Breast epithelium (tissue), 4 donors: ENCODE data around the gene DUSP15. TPM values are rescaled to one million over a fixed set of nuclear protein-coding genes. Genes with fewer than 3 reads are reported as not detected.
A peak's percentile ranks its signal among the peaks of the same experiment; 100 is the strongest.

Source experiments
- DNase-seq, 2 donors: peaks; one replicate each; pipeline ENCODE4 v3.0.0-alpha.2; 2019; ENCODE audit warnings: low spot score in 2 of 2
- H3K27ac ChIP-seq, 2 donors: fragments of 200-600 bp; sonication (generic) in 1 of 2; one replicate each; pipeline ENCODE4 v1.5.1; 2016 to 2019; ENCODE audit warnings: mild to moderate bottlenecking in 1 of 2
- H3K27me3 ChIP-seq, 2 donors: fragments of 200-600 bp; sonication (generic) in 1 of 2; one replicate each; pipeline versions ENCODE4 v1.5.1 to v1.6.0; 2017 to 2019; ENCODE audit warnings: control low read depth in 1 of 2, mild to moderate bottlenecking in 1 of 2
- H3K36me3 ChIP-seq: fragments of 200-600 bp; one replicate; pipeline ENCODE4 v1.5.1; 2019
- H3K4me1 ChIP-seq, 2 donors: fragments of 200-600 bp; sonication (generic); one replicate each; pipeline ENCODE4 v1.5.1; 2016 to 2019; ENCODE audit warnings: control low read depth in 1 of 2
- H3K4me3 ChIP-seq, 3 donors: fragments of 200-600 bp; sonication (generic); 1 replicate in 2 of 3; 2 replicates in 1 of 3; pipeline ENCODE4 v1.5.1; 2016 to 2019; ENCODE audit warnings: mild to moderate bottlenecking in 3 of 3, moderate library complexity in 2 of 3
- H3K9me3 ChIP-seq, 2 donors: fragments of 200-600 bp; sonication (generic) in 1 of 2; one replicate each; pipeline ENCODE4 v1.5.1; 2016 to 2019; ENCODE audit warnings: control low read depth in 1 of 2
- POLR2A ChIP-seq: fragments of 450-650 bp; IDR thresholded peaks from one replicate; pipeline ENCODE4 v1.6.1; 2016; ENCODE audit warnings: antibody characterized with exemption, mild to moderate bottlenecking, moderate library complexity
- POLR2AphosphoS5 ChIP-seq, 3 donors: sonication (generic); formaldehyde crosslinking; IDR thresholded peaks; one replicate each; pipeline ENCODE4 v1.6.1; 2017; ENCODE audit warnings: antibody characterized with exemption in 3 of 3
- intact Hi-C: fragments of 100-400 bp; cut with DNase I; formaldehyde crosslinking; loops from one replicate; pipeline ENCODE4 v1.15.1; 2023; ENCODE audit warnings: low total_unique reads
- total RNA-seq, 3 donors: library from RNA; depleted of rRNA; stranded (reverse); fragments of >200 nt; gene quantifications; one replicate each; pipeline ENCODE4 v1.1.0, GENCODE V29; 2016
- TF ChIP-seq, protein P1 (sequence below), 3 donors: fragments of 450-650 bp; IDR thresholded peaks; one replicate each; pipeline ENCODE4 v1.5.1; 2016 to 2017; ENCODE audit warnings: antibody characterized with exemption in 3 of 3, mild to moderate bottlenecking in 3 of 3, moderate library complexity in 3 of 3

DUSP15 gene
- total RNA-seq, 3 donors from 2014 or later = 1.9 to 3.6 (median 2.1) TPM

GRCh38 chr20:31835977-31836852 is 34.1 kb downstream of the DUSP15 start:
- H3K4me1 ChIP-seq = peaks cover 2 to 13% of the 10 kb centered on the region in 2 donors

DNA sequence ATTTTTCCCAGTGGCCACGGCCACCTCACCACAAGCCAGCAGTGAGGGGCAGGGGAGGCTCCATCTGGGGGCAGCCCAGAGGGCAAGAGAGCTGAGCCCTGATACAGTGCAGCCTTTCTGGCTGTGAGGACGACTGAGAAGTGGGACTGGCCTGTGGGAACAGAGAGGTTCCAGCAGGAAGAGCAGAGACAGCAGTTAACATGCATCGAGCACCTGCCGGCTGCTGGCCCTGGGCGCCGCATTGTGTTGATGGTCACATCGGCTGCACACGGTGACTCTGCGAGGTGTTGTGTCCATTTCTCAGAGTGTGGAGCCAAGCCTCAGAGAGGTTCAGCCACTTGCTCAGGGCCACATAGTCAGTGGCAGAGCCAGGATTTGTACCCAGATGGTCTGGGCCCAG is 34.8 kb downstream of the DUSP15 start:
- H3K9me3 ChIP-seq = no peaks in the 10 kb centered on the region
- no peak for DNase-seq
- no peak for TF ChIP-seq POLR2AphosphoS5 (IDR thresholded peaks at IDR 0.05)
- TF ChIP-seq, protein P1, sequence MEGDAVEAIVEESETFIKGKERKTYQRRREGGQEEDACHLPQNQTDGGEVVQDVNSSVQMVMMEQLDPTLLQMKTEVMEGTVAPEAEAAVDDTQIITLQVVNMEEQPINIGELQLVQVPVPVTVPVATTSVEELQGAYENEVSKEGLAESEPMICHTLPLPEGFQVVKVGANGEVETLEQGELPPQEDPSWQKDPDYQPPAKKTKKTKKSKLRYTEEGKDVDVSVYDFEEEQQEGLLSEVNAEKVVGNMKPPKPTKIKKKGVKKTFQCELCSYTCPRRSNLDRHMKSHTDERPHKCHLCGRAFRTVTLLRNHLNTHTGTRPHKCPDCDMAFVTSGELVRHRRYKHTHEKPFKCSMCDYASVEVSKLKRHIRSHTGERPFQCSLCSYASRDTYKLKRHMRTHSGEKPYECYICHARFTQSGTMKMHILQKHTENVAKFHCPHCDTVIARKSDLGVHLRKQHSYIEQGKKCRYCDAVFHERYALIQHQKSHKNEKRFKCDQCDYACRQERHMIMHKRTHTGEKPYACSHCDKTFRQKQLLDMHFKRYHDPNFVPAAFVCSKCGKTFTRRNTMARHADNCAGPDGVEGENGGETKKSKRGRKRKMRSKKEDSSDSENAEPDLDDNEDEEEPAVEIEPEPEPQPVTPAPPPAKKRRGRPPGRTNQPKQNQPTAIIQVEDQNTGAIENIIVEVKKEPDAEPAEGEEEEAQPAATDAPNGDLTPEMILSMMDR (IDR thresholded peaks at IDR 0.05) = no peak
- H3K4me3 ChIP-seq = no peak overlapping the region
- peaks cover 2 to 13% of the 10 kb centered on the region in 2 donors for H3K4me1 ChIP-seq
- H3K36me3 ChIP-seq = no peaks in the 10 kb centered on the region
- H3K27me3 ChIP-seq = no peaks in the 10 kb centered on the region
- peak overlapping the region in 1 of 2 donors; percentile 38 for H3K27ac ChIP-seq
- intact Hi-C loops = no loop called here

More at GRCh38 chr20:31835977-31836852, 34.1 kb downstream of the DUSP15 start:
- TF ChIP-seq POLR2A (no peak), POLR2AphosphoS5 (IDR thresholded peaks at IDR 0.05) (peak; percentile 13 to 52 (median 21))
- intact Hi-C loops = no loop called here
- Histone ChIP-seq H3K4me3 (no peak overlapping the region), H3K27ac (peak overlapping the region in 1 of 2 donors; percentile 38), H3K9me3 (no peaks in the 10 kb centered on the region), H3K36me3 (no peaks in the 10 kb centered on the region), H3K27me3 (no peaks in the 10 kb centered on the region)
- peak; percentile 67 to 75 for DNase-seq

DNA sequence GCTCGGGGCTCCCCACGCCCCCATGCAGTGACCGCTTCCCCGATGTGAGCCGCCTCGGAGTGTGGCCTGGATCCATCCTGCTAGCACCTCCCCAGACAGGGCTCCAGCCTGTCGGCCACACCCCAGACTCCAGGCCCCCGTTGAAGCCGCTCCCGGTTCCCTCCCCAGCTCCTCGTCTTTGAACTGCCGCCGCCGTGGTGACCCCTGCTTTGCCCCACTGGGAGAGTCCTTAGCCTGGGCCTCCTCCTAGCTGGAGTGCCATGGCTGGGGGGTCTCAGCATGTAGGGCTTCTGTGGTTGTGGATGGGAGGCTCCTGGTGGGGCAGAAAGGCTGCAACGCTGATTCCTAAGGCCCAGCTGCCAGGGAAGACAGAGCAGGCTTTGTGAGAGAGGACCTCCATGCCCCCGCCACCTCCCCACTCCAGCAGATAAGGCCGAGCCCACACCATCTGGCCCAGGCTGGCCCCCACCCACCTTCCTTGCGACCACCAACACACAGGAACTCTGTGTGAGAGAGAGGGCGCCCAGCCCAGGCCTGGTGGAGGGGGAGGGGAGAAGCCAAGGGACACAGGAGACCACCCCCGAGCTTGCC is 36.3 kb downstream of the DUSP15 start:
- Histone ChIP-seq H3K27me3 (no peaks in the 10 kb centered on the region), H3K36me3 (no peaks in the 10 kb centered on the region), H3K9me3 (no peaks in the 10 kb centered on the region), H3K27ac (no peak overlapping the region), H3K4me3 (no peak overlapping the region), H3K4me1 (peaks cover 2 to 13% of the 10 kb centered on the region in 2 donors)
- intact Hi-C loops = no loop called here
- no peak for TF ChIP-seq POLR2AphosphoS5 (IDR thresholded peaks at IDR 0.05)
- TF ChIP-seq POLR2A = no peak
- TF ChIP-seq, protein P1 (IDR thresholded peaks at IDR 0.05) = no peak
- no peak for DNase-seq

DNA sequence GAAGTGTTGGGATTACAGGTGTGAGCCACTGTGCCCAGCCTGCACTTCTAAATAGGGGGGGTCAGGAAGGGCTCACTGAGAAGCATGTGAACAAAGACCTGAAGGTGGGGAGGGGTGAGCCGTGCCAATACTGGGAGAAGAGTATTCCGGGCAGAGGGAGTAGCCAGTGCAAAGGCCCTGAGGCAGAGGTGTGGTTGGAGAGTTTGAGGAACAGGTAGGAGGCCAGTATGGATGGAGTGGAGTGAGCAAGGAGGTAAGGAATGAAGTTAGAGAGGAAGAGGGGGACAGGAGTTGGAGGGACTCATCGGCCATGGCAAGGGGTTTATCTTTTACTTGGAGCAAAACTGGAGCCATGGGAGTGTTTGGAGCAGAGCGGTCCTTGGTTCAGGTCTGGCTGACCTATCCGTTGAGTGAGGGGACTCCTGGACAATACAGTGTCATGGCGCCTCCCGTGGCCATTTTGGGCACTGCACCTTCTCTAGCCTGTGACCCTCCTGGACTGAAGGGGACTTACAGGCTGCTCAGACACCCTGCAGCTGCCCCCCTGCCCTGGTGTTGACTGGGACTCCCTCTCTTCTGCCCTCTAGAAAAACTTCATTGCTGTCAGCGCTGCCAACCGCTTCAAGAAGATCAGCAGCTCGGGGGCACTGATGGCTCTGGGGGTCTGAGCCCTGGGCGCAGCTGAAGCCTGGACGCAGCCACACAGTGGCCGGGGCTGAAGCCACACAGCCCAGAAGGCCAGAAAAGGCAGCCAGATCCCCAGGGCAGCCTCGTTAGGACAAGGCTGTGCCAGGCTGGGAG is 37.0 kb downstream of the DUSP15 start:
- no peak for TF ChIP-seq POLR2AphosphoS5 (IDR thresholded peaks at IDR 0.05)
- TF ChIP-seq, protein P1 (IDR thresholded peaks at IDR 0.05) = peak in 2 of 3 donors; percentile 44 to 66
- peaks cover 2 to 13% of the 10 kb centered on the region in 2 donors for H3K4me1 ChIP-seq
- no peak overlapping the region for H3K27ac ChIP-seq
- no peaks in the 10 kb centered on the region for H3K9me3 ChIP-seq
- DNase-seq = no peak
- intact Hi-C loops = no loop called here
- H3K4me3 ChIP-seq = no peak overlapping the region
- no peaks in the 10 kb centered on the region for H3K27me3 ChIP-seq
- no peaks in the 10 kb centered on the region for H3K36me3 ChIP-seq

GRCh38 chr20:31831771-31832306 is 38.5 kb downstream of the DUSP15 start:
- TF ChIP-seq POLR2A (no peak), POLR2AphosphoS5 (IDR thresholded peaks at IDR 0.05) (no peak)
- TF ChIP-seq, protein P1 (IDR thresholded peaks at IDR 0.05) = no peak
- no peak for DNase-seq
- intact Hi-C loops = no loop called here
- Histone ChIP-seq H3K4me1 (peaks cover 2 to 10% of the 10 kb centered on the region in 2 donors), H3K27ac (no peak overlapping the region), H3K36me3 (no peaks in the 10 kb centered on the region), H3K4me3 (no peak overlapping the region), H3K9me3 (no peaks in the 10 kb centered on the region), H3K27me3 (no peaks in the 10 kb centered on the region)
